ENCODE data around the gene UBE2O. TPM values are rescaled to one million over a fixed set of nuclear protein-coding genes. Genes with fewer than 3 reads are reported as not detected.

Gene UBE2O
- total RNA-seq, 2 experiments from 2014 or later, result 43.4 to 79.6 TPM

DNA sequence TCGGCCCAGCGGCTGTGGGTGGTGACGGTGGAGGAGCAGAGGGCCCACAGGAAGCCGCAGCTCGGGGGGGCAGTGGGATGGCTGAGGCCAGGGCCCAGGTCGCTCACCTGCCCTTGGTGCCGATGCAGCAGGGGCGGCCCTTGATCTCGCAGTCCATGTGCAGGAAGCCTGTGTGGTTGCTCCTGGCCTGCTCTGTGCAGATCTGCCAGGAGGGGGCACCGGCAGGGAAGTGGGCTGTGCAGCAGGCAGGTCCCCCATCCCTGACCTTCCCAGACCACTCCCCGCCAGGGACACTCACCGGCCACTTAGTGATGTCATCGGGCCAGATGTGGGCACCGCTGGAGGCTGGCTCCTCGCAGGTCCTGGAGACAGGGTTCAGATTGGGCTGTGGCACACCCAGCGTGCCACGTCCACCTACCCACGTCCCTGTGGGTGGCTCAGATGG is 20.6 kb upstream of the UBE2O start:
- H3K36me3 ChIP-seq (ENCODE audit: insufficient read depth, low read length), result peaks cover 93% of the 10 kb centered on the region
- POLR2A ChIA-PET, result no interaction called here
- H3K4me1 ChIP-seq (ENCODE audit: insufficient read depth, low read length, poor library complexity, severe bottlenecking), result peaks cover 12% of the 10 kb centered on the region
- no peaks in the 10 kb centered on the region for H3K79me2 ChIP-seq (ENCODE audit: insufficient read depth, low read depth, low read length)
- intact Hi-C loops (cut with micrococcal nuclease; ENCODE audit: unreplicated experiment), result no loop called here
- H3K9me2 ChIP-seq (ENCODE audit: insufficient read depth, low read length), result no peaks in the 10 kb centered on the region
- CTCF ChIA-PET (ENCODE audit: unreplicated experiment), result interaction anchor here (1.5 kb wide), 1 partner anchor 29 kb away, joined by 3 read pairs; no protein-coding TSS in a partner anchor
- TF ChIP-seq EZH2phosphoT487 (IDR thresholded peaks at IDR 0.05; ENCODE audit: borderline replicate concordance, low read depth, low read length), result no peak
- TF ChIP-seq, protein P1, sequence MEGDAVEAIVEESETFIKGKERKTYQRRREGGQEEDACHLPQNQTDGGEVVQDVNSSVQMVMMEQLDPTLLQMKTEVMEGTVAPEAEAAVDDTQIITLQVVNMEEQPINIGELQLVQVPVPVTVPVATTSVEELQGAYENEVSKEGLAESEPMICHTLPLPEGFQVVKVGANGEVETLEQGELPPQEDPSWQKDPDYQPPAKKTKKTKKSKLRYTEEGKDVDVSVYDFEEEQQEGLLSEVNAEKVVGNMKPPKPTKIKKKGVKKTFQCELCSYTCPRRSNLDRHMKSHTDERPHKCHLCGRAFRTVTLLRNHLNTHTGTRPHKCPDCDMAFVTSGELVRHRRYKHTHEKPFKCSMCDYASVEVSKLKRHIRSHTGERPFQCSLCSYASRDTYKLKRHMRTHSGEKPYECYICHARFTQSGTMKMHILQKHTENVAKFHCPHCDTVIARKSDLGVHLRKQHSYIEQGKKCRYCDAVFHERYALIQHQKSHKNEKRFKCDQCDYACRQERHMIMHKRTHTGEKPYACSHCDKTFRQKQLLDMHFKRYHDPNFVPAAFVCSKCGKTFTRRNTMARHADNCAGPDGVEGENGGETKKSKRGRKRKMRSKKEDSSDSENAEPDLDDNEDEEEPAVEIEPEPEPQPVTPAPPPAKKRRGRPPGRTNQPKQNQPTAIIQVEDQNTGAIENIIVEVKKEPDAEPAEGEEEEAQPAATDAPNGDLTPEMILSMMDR (conservative IDR thresholded peaks at IDR 0.05; ENCODE audit: low read length), result peak; percentile 66
- H3K27ac ChIP-seq (ENCODE audit: low read depth, low read length, poor library complexity, severe bottlenecking), result no peak overlapping the region
- H4K20me1 ChIP-seq (ENCODE audit: insufficient read depth, low read length), result no peaks in the 10 kb centered on the region
- no peaks in the 10 kb centered on the region for H3K9me3 ChIP-seq (ENCODE audit: low read length)
- BruUV-seq (replicated peaks), result no TSS peak
- H3K4me3 ChIP-seq (ENCODE audit: low read depth, low read length, poor library complexity, severe bottlenecking), result no peak overlapping the region
- no peak overlapping the region for H3K4me2 ChIP-seq (ENCODE audit: low read length)
- H2AFZ ChIP-seq (ENCODE audit: low read length), result no peak overlapping the region
- no peak for DNase-seq (ENCODE audit: low spot score)

DNA sequence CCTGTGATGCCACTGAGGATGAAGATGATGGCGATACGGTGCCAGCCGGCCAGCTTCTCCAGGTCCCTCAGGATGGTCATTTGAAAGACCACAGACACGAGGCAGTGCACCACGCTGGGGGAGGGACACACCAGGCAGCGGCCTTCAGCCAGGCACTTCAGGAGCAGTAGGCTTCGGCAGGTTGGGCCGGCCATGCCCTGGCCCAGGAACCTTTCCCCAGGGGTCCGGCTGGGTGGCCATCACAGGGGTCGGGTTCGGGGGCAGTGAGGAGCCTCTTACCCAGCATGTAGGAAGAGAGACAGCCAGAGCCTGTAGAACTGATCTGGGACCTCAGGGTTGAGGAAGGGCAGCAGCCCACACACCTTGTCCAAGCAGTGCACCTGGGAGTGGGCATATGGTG is 19.8 kb upstream of the UBE2O start:
- H3K27ac ChIP-seq (ENCODE audit: low read depth, low read length, poor library complexity, severe bottlenecking), result no peak overlapping the region
- H3K9me3 ChIP-seq (ENCODE audit: low read length), result no peaks in the 10 kb centered on the region
- H3K36me3 ChIP-seq (ENCODE audit: insufficient read depth, low read length), result peaks cover 85% of the 10 kb centered on the region
- DNase-seq (ENCODE audit: low spot score), result no peak
- no peak overlapping the region for H3K4me3 ChIP-seq (ENCODE audit: low read depth, low read length, poor library complexity, severe bottlenecking)
- ChIA-PET CTCF (ENCODE audit: unreplicated experiment) (interaction anchor here (1.5 kb wide), 1 partner anchor 30 kb away, joined by 3 read pairs; no protein-coding TSS in a partner anchor), POLR2A (no interaction called here)
- H3K9me2 ChIP-seq (ENCODE audit: insufficient read depth, low read length), result no peaks in the 10 kb centered on the region
- no peak overlapping the region for H2AFZ ChIP-seq (ENCODE audit: low read length)
- H3K4me1 ChIP-seq (ENCODE audit: insufficient read depth, low read length, poor library complexity, severe bottlenecking), result peaks cover 13% of the 10 kb centered on the region
- no peaks in the 10 kb centered on the region for H3K79me2 ChIP-seq (ENCODE audit: insufficient read depth, low read depth, low read length)
- H3K4me2 ChIP-seq (ENCODE audit: low read length), result no peak overlapping the region
- BruUV-seq (replicated peaks), result no TSS peak
- intact Hi-C loops (cut with micrococcal nuclease; ENCODE audit: unreplicated experiment), result no loop called here
- H4K20me1 ChIP-seq (ENCODE audit: insufficient read depth, low read length), result no peaks in the 10 kb centered on the region
- TF ChIP-seq, protein P1 (conservative IDR thresholded peaks at IDR 0.05; ENCODE audit: low read length), result no peak
- no peak for TF ChIP-seq EZH2phosphoT487 (IDR thresholded peaks at IDR 0.05; ENCODE audit: borderline replicate concordance, low read depth, low read length)

DNA sequence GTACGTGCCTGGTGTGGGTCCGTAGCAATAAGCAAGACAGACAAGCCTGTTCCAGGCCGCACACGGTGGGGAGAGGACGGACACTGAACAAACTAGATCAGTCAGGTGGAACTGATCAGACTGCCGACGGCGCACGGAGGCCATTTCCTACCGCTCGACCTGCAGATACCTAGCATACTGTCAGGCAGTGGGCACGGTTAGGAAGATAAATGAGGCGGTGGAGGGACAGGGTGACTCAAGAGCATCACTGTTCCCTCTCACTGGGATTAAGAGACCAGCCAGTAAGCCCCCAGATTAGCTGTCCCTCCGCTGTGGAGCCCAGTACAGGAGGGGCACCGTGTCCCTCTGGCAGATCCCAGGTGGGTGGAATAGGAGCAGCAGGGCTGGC is 19.3 kb upstream of the UBE2O start:
- Histone ChIP-seq H3K9me3 (ENCODE audit: low read length) (no peaks in the 10 kb centered on the region), H2AFZ (ENCODE audit: low read length) (no peak overlapping the region), H3K9me2 (ENCODE audit: insufficient read depth, low read length) (no peaks in the 10 kb centered on the region), H3K4me3 (ENCODE audit: low read depth, low read length, poor library complexity, severe bottlenecking) (no peak overlapping the region), H4K20me1 (ENCODE audit: insufficient read depth, low read length) (no peaks in the 10 kb centered on the region), H3K4me2 (ENCODE audit: low read length) (no peak overlapping the region), H3K36me3 (ENCODE audit: insufficient read depth, low read length) (peaks cover 80% of the 10 kb centered on the region), H3K79me2 (ENCODE audit: insufficient read depth, low read depth, low read length) (no peaks in the 10 kb centered on the region), H3K4me1 (ENCODE audit: insufficient read depth, low read length, poor library complexity, severe bottlenecking) (peaks cover 17% of the 10 kb centered on the region), H3K27ac (ENCODE audit: low read depth, low read length, poor library complexity, severe bottlenecking) (no peak overlapping the region)
- intact Hi-C loops (cut with micrococcal nuclease; ENCODE audit: unreplicated experiment), result no loop called here
- DNase-seq (ENCODE audit: low spot score), result no peak
- no TSS peak for BruUV-seq (replicated peaks)
- POLR2A ChIA-PET, result no interaction called here
- TF ChIP-seq, protein P1 (conservative IDR thresholded peaks at IDR 0.05; ENCODE audit: low read length), result no peak
- TF ChIP-seq EZH2phosphoT487 (IDR thresholded peaks at IDR 0.05; ENCODE audit: borderline replicate concordance, low read depth, low read length), result no peak
- CTCF ChIA-PET (ENCODE audit: unreplicated experiment), result interaction anchor here (1.5 kb wide), 1 partner anchor 31 kb away, joined by 3 read pairs; no protein-coding TSS in a partner anchor
